ENCODE measurements around the gene MRM2.

MRM2 gene

DNA sequence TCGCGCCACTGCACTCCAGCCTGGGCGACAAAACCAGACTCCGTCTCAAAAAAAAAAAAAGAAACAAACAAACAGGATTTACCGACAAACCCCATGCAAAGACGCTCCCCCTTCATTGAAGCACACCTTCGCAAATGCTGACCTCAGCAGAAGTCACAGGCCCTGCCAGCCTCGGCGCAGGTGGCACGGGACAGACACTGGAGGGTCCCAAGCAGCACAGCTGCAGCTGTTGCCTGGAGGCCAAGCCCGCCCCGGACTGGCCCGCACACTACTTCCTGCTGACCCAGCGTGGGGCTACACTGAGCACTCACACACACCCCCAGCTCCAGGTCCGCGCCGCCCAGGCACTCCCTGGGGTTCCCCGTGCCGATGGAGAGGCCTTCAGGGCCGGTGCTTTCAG is 41.1 kb upstream of the MRM2 start:
- no peaks in the 10 kb centered on the region for H3K4me1 ChIP-seq (ENCODE audit: control insufficient read depth, insufficient read depth, low read length)
- CTCF ChIA-PET, result interaction anchor here (0.6 kb wide), 1 partner anchor 81 kb away, joined by 4 read pairs; no protein-coding TSS in a partner anchor

DNA sequence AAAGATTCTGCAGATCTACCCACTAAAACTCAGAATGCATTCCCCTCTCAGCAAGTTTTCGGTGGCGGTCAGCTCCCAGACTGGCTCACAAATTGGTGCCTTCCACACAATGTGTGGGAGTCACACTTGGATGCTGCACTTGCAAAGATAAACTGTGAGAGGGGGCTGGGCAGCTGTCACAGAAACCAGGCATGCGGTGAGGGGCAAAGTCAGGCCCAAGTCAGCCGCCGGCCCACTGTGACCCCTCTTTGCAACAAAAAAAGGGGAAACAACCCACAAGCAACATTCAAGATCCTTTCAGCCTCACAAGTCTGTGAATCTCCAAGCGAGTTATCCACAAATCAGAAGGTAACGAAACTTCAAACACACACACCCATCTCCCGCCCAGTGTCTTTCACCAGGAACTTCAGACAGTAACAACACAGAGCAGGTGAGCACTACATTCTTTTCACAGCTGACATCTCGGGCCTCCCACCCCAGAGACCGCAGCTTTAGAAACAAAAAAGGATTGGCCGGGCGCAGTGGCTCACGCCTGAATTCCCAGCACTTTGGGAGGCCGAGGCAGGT is 40.3 kb upstream of the MRM2 start:
- H3K9me3 ChIP-seq (ENCODE audit: control insufficient read depth, insufficient read depth, low read depth, low read length), result no peaks in the 10 kb centered on the region
- ChIA-PET CTCF (interaction anchor here (0.6 kb wide), 2 partner anchors 42 to 80 kb away, joined by 3 to 4 read pairs; no protein-coding TSS in a partner anchor), POLR2A (no interaction called here)
- no peak overlapping the region for H3K4me3 ChIP-seq (ENCODE audit: low read depth, low read length)
- TF ChIP-seq ZNF664 (tag by site-specific recombination; IDR thresholded peaks at IDR 0.05), result no peak
- no peak for TF ChIP-seq ZNF571 (tag by site-specific recombination; IDR thresholded peaks at IDR 0.05)
- TF ChIP-seq ZBTB1 (tag by site-specific recombination; IDR thresholded peaks at IDR 0.05), result no peak
- TF ChIP-seq ZNF426 (tag by site-specific recombination; IDR thresholded peaks at IDR 0.05), result no peak
- H3K27ac ChIP-seq (ENCODE audit: extremely low read depth, low read depth, low read length), result no peak overlapping the region
- no peaks in the 10 kb centered on the region for H3K4me1 ChIP-seq (ENCODE audit: control insufficient read depth, insufficient read depth, low read length)
- H3K36me3 ChIP-seq (ENCODE audit: control insufficient read depth in 2 of 2, insufficient read depth in 1 of 2, low read length in 2 of 2), result no peaks in the 10 kb centered on the region

More for the DNA sequence above, 41.1 kb upstream of the MRM2 start:
- POLR2A ChIA-PET, result no interaction called here
- H3K27ac ChIP-seq (ENCODE audit: extremely low read depth, low read depth, low read length), result no peak overlapping the region
- H3K4me3 ChIP-seq (ENCODE audit: low read depth, low read length), result no peak overlapping the region
- no peak for TF ChIP-seq ZNF175 (tag by site-specific recombination; IDR thresholded peaks at IDR 0.05)
- H3K9me3 ChIP-seq (ENCODE audit: control insufficient read depth, insufficient read depth, low read depth, low read length), result no peaks in the 10 kb centered on the region
- no peaks in the 10 kb centered on the region for H3K36me3 ChIP-seq (ENCODE audit: control insufficient read depth in 2 of 2, insufficient read depth in 1 of 2, low read length in 2 of 2)

GRCh38 chr7:2281541-2281940 is 39.5 kb upstream of the MRM2 start:
- ChIA-PET CTCF (interaction anchor here (0.6 kb wide), 1 partner anchor 42 kb away, joined by 3 read pairs; no protein-coding TSS in a partner anchor), POLR2A (no interaction called here)
- H3K9me3 ChIP-seq (ENCODE audit: control insufficient read depth, insufficient read depth, low read depth, low read length), result no peaks in the 10 kb centered on the region
- TF ChIP-seq ZNF274 (IDR thresholded peaks at IDR 0.05; ENCODE audit: low read length) (no peak), ZNF274 (tag by site-specific recombination; IDR thresholded peaks at IDR 0.05; ENCODE audit: borderline replicate concordance) (no peak), ZNF302 (tag by site-specific recombination; IDR thresholded peaks at IDR 0.05; ENCODE audit: low read depth) (no peak), EGR2 (tag by site-specific recombination; IDR thresholded peaks at IDR 0.05; ENCODE audit: low read depth) (no peak)
- TF ChIP-seq, protein P1, sequence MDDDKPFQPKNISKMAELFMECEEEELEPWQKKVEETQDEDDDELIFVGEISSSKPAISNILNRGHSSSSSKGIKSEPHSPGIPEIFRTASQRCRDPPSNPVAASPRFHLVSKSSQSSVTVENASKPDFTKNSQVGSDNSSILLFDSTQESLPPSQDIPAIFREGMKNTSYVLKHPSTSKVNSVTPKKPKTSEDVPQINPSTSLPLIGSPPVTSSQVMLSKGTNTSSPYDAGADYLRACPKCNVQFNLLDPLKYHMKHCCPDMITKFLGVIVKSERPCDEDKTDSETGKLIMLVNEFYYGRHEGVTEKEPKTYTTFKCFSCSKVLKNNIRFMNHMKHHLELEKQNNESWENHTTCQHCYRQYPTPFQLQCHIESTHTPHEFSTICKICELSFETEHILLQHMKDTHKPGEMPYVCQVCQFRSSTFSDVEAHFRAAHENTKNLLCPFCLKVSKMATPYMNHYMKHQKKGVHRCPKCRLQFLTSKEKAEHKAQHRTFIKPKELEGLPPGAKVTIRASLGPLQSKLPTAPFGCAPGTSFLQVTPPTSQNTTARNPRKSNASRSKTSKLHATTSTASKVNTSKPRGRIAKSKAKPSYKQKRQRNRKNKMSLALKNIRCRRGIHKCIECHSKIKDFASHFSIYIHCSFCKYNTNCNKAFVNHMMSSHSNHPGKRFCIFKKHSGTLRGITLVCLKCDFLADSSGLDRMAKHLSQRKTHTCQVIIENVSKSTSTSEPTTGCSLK (tag by site-specific recombination; IDR thresholded peaks at IDR 0.05), result no peak
- no peak overlapping the region for H3K27ac ChIP-seq (ENCODE audit: extremely low read depth, low read depth, low read length)
- no peaks in the 10 kb centered on the region for H3K36me3 ChIP-seq (ENCODE audit: control insufficient read depth in 2 of 2, insufficient read depth in 1 of 2, low read length in 2 of 2)
- H3K4me1 ChIP-seq (ENCODE audit: control insufficient read depth, insufficient read depth, low read length), result no peaks in the 10 kb centered on the region
- no peak overlapping the region for H3K4me3 ChIP-seq (ENCODE audit: low read depth, low read length)

GRCh38 chr7:2280424-2280823 is 38.4 kb upstream of the MRM2 start:
- CTCF ChIA-PET, result interaction anchor here (0.6 to 0.7 kb wide), 3 partner anchors 11 to 41 kb away, joined by 3 to 6 read pairs (median 3); no protein-coding TSS in a partner anchor
- Histone ChIP-seq H3K27ac (ENCODE audit: extremely low read depth, low read depth, low read length) (no peak overlapping the region), H3K9me3 (ENCODE audit: control insufficient read depth, insufficient read depth, low read depth, low read length) (no peaks in the 10 kb centered on the region), H3K4me1 (ENCODE audit: control insufficient read depth, insufficient read depth, low read length) (no peaks in the 10 kb centered on the region), H3K4me3 (ENCODE audit: low read depth, low read length) (no peak overlapping the region), H3K36me3 (ENCODE audit: control insufficient read depth in 2 of 2, insufficient read depth in 1 of 2, low read length in 2 of 2) (no peaks in the 10 kb centered on the region)
- POLR2A ChIA-PET, result no interaction called here
- TF ChIP-seq SETDB1 (IDR thresholded peaks at IDR 0.05; ENCODE audit: insufficient read length, low read length) (no peak), ZNF660 (tag by site-specific recombination; IDR thresholded peaks at IDR 0.05) (no peak), ZFP3 (tag by site-specific recombination; IDR thresholded peaks at IDR 0.05; ENCODE audit: low read depth) (no peak), TRIM28 (IDR thresholded peaks at IDR 0.05; ENCODE audit: borderline replicate concordance, low read length) (no peak), TCF7L2 (IDR thresholded peaks at IDR 0.05; ENCODE audit: borderline replicate concordance, low read depth, low read length) (no peak), ZNF510 (tag by site-specific recombination; IDR thresholded peaks at IDR 0.05; ENCODE audit: insufficient replicate concordance) (no peak), MEIS1 (CRISPR knock-in tag; IDR thresholded peaks at IDR 0.05; ENCODE audit: borderline replicate concordance) (no peak), ZBTB48 (tag by site-specific recombination; IDR thresholded peaks at IDR 0.05) (no peak), KLF7 (tag by site-specific recombination; IDR thresholded peaks at IDR 0.05; ENCODE audit: borderline replicate concordance) (no peak), ZBTB21 (tag by site-specific recombination; IDR thresholded peaks at IDR 0.05) (no peak), ZNF664 (tag by site-specific recombination; IDR thresholded peaks at IDR 0.05) (no peak)
- TF ChIP-seq, protein P2, sequence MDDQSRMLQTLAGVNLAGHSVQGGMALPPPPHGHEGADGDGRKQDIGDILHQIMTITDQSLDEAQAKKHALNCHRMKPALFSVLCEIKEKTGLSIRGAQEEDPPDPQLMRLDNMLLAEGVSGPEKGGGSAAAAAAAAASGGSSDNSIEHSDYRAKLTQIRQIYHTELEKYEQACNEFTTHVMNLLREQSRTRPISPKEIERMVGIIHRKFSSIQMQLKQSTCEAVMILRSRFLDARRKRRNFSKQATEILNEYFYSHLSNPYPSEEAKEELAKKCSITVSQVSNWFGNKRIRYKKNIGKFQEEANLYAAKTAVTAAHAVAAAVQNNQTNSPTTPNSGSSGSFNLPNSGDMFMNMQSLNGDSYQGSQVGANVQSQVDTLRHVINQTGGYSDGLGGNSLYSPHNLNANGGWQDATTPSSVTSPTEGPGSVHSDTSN (CRISPR knock-in tag; IDR thresholded peaks at IDR 0.05), result no peak
- TF ChIP-seq, protein P3, sequence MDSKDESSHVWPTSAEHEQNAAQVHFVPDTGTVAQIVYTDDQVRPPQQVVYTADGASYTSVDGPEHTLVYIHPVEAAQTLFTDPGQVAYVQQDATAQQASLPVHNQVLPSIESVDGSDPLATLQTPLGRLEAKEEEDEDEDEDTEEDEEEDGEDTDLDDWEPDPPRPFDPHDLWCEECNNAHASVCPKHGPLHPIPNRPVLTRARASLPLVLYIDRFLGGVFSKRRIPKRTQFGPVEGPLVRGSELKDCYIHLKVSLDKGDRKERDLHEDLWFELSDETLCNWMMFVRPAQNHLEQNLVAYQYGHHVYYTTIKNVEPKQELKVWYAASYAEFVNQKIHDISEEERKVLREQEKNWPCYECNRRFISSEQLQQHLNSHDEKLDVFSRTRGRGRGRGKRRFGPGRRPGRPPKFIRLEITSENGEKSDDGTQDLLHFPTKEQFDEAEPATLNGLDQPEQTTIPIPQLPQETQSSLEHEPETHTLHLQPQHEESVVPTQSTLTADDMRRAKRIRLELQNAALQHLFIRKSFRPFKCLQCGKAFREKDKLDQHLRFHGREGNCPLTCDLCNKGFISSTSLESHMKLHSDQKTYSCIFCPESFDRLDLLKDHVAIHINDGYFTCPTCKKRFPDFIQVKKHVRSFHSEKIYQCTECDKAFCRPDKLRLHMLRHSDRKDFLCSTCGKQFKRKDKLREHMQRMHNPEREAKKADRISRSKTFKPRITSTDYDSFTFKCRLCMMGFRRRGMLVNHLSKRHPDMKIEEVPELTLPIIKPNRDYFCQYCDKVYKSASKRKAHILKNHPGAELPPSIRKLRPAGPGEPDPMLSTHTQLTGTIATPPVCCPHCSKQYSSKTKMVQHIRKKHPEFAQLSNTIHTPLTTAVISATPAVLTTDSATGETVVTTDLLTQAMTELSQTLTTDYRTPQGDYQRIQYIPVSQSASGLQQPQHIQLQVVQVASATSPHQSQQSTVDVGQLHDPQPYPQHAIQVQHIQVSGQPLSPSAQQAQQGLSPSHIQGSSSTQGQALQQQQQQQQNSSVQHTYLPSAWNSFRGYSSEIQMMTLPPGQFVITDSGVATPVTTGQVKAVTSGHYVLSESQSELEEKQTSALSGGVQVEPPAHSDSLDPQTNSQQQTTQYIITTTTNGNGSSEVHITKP (tag by site-specific recombination; IDR thresholded peaks at IDR 0.05), result no peak
